CD4-positive, alpha-beta T cell (primary cell): ENCODE data around the gene ZNF584. TPM values are rescaled to one million over a fixed set of nuclear protein-coding genes. Genes with fewer than 3 reads are reported as not detected.

Experiments used
- ATAC-seq: fragments of 200-7000 bp; cut with Tn5 transposase; one replicate; pipeline ENCODE4 v1.10.0; 2022; ENCODE audit warnings: mild to moderate bottlenecking; ENCODE audit not compliant: poor library complexity
- CTCF ChIA-PET: fragments of 350-600 bp; sonication (Branson Sonifier 250); formaldehyde crosslinking; loops from one replicate; lab custom pipeline; 2021; ENCODE audit warnings: antibody characterized with exemption, inconsistent platforms; lab: Charles Lee
- POLR2A ChIA-PET: fragments of 350-600 bp; sonication (Branson Sonifier 250); formaldehyde crosslinking; loops from one replicate; lab custom pipeline; 2021; ENCODE audit warnings: antibody characterized with exemption, inconsistent platforms; lab: Charles Lee
- DNase-seq, 14 experiments: peaks; one replicate each; pipeline ENCODE4 v3.0.0-alpha.2; 2013 to 2020; ENCODE audit warnings: mixed read lengths in 2 of 14
- H3K27ac ChIP-seq, 2 donors: one replicate each; pipeline versions ENCODE4 v1.5.1 to v1.7.0; 2013; ENCODE audit warnings: low read length in 2 of 2, low read depth in 1 of 2, mild to moderate bottlenecking in 1 of 2
- H3K27me3 ChIP-seq, 2 experiments: 1 replicate in 1 of 2; 2 replicates in 1 of 2; pipeline versions ENCODE4 v1.6.1 to v1.7.0; 2013; ENCODE audit warnings: low read length in 2 of 2, control low read depth in 1 of 2, mild to moderate bottlenecking in 1 of 2, moderate library complexity in 1 of 2; ENCODE audit not compliant: insufficient read depth in 2 of 2, control insufficient read depth in 1 of 2
- H3K36me3 ChIP-seq: one replicate; pipeline ENCODE4 v1.6.1; 2013; ENCODE audit warnings: low read length, control low read depth; ENCODE audit not compliant: insufficient read depth
- H3K4me1 ChIP-seq: one replicate; pipeline ENCODE4 v1.6.1; 2013; ENCODE audit warnings: low read length, control low read depth; ENCODE audit not compliant: insufficient read depth
- H3K4me3 ChIP-seq: one replicate; pipeline ENCODE4 v1.5.1; 2013; ENCODE audit warnings: mild to moderate bottlenecking, low read length, moderate library complexity
- H3K9me3 ChIP-seq, 2 experiments: 1 replicate in 1 of 2; 2 replicates in 1 of 2; pipeline versions ENCODE4 v1.6.1 to v1.7.0; 2013; ENCODE audit warnings: low read length in 2 of 2, mild to moderate bottlenecking in 2 of 2, control low read depth in 1 of 2, moderate library complexity in 1 of 2; ENCODE audit not compliant: control insufficient read depth in 1 of 2, insufficient read depth in 1 of 2
- H3K27ac Mint-ChIP-seq: one replicate; pipeline ENCODE4 v1.8.0; 2020; ENCODE audit warnings: mixed read lengths
- H3K27me3 Mint-ChIP-seq: one replicate; pipeline ENCODE4 v1.8.0; 2021; ENCODE audit warnings: mixed read lengths
- H3K36me3 Mint-ChIP-seq: one replicate; pipeline ENCODE4 v1.8.0; 2021; ENCODE audit warnings: low read depth, mixed read lengths
- H3K4me1 Mint-ChIP-seq: one replicate; pipeline ENCODE4 v1.8.0; 2021; ENCODE audit warnings: low read depth, mixed read lengths
- H3K4me3 Mint-ChIP-seq: one replicate; pipeline ENCODE4 v1.8.0; 2020; ENCODE audit warnings: mild to moderate bottlenecking, mixed read lengths
- H3K9me3 Mint-ChIP-seq: one replicate; pipeline ENCODE4 v1.8.0; 2020; ENCODE audit warnings: mixed read lengths
- intact Hi-C, 2 experiments: fragments of 100-400 bp; cut with DNase I in 1 of 2; cut with micrococcal nuclease in 1 of 2; formaldehyde crosslinking; loops; one replicate each; pipeline versions ENCODE4 v1.15.1 to v1.9.0; 2023 to 2025; cut with DNase I, micrococcal nuclease
- total RNA-seq, 174 experiments: library from RNA in 2 of 174; stranded (reverse) in 2 of 174; gene quantifications; one replicate each; pipeline ENCODE4 v1.2.3 and lab custom pipeline; 2021 to 2026
- TF ChIP-seq, protein P1 (sequence below): fragments of 200-600 bp; IDR thresholded peaks from one replicate; pipeline ENCODE4 v1.8.0; 2022; ENCODE audit warnings: antibody characterized with exemption, mild to moderate bottlenecking

ZNF584 gene
- total RNA-seq, 2 experiments from 2014 or later: 1.7 to 1.8 TPM

DNA sequence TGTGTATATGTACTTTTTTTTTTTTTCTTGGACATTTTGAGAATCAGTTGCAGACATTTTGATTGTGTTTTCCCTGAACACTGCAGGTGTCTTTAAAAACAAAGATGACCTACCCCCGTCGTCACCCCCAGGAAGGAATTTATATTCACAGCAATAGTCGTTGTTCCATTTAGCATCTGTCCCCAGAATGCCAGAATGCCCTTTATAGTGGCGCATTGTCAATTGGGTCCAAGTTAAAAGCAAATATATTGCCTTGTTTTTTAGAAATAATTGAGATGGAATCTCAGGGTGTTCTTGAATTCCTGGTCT, 14.8 kb upstream of the ZNF584 start:
- Mint-ChIP-seq H3K4me1 (peaks cover 13% of the 10 kb centered on the region), H3K4me3 (no peak overlapping the region), H3K36me3 (peaks cover 59% of the 10 kb centered on the region), H3K27me3 (peaks cover 19% of the 10 kb centered on the region), H3K9me3 (no peaks in the 10 kb centered on the region), H3K27ac (no peak overlapping the region)
- H3K27me3 ChIP-seq: peaks cover 16 to 19% of the 10 kb centered on the region in 2 experiments
- ATAC-seq: no peak
- DNase-seq: no peak
- TF ChIP-seq, protein P1, sequence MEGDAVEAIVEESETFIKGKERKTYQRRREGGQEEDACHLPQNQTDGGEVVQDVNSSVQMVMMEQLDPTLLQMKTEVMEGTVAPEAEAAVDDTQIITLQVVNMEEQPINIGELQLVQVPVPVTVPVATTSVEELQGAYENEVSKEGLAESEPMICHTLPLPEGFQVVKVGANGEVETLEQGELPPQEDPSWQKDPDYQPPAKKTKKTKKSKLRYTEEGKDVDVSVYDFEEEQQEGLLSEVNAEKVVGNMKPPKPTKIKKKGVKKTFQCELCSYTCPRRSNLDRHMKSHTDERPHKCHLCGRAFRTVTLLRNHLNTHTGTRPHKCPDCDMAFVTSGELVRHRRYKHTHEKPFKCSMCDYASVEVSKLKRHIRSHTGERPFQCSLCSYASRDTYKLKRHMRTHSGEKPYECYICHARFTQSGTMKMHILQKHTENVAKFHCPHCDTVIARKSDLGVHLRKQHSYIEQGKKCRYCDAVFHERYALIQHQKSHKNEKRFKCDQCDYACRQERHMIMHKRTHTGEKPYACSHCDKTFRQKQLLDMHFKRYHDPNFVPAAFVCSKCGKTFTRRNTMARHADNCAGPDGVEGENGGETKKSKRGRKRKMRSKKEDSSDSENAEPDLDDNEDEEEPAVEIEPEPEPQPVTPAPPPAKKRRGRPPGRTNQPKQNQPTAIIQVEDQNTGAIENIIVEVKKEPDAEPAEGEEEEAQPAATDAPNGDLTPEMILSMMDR: no peak
- H3K36me3 ChIP-seq: peaks cover 49% of the 10 kb centered on the region
- no peak overlapping the region for H3K27ac ChIP-seq
- H3K4me1 ChIP-seq: peaks cover 16% of the 10 kb centered on the region
- peaks cover 0 to 9% of the 10 kb centered on the region in 2 experiments for H3K9me3 ChIP-seq
- ChIA-PET CTCF (no interaction called here), POLR2A (no interaction called here)
- intact Hi-C loops: no loop called here
- no peak overlapping the region for H3K4me3 ChIP-seq

- peaks cover 40% of the 10 kb centered on the region for H3K36me3 ChIP-seq
- peaks cover 5% of the 10 kb centered on the region for H3K4me1 Mint-ChIP-seq
- POLR2A ChIA-PET: no interaction called here
Measured at GRCh38 chr19:58394821-58395219, 13.6 kb upstream of the ZNF584 start.

DNA sequence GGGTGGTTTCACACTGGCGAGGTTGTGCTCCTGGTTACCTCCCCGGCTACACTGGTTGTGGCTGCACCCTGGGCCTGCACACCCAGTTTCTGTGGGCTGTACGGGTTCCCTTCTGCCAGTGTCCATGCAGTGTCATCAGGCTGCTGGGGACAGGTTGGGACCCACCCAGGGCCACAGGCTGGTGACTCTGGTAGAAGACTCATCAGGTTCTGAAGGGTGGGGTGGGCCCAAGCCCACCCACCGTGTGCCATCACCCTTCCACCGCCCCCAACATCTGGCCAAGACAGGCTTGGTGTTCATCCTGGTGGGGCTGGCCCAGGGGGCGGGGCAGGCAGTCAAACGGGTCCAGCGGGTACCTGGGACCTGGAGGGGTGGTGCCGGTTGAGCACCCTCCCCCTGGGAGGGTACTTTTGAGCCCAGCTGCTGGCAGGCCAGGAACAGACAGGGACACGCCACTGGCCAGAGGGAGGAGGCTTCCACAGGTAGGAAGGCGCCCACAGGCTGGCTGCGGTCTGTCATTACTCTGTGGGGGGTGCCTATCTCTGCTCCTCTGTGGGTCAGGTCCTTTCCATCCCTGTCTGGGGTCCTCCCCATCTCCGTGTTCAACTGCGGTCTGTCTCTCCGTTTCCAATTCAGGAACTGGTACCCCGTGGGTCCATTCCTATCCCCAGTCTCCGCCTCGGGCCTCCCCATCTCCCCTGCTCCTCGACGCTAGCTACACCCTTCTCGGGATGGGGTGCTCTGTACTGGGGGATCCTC, 13.1 kb upstream of the ZNF584 start, which contains the start of gene RNF225:
Gene RNF225, plus strand, starts transcription at position 437 of the 759 bp plus-strand sequence. CDS start 434 bp downstream, outside the sequence.
- Mint-ChIP-seq H3K36me3 (peaks cover 46% of the 10 kb centered on the region), H3K4me3 (no peak within 1 kb of the TSS), H3K27me3 (peaks cover 24% of the 10 kb centered on the region), H3K9me3 (no peaks in the 10 kb centered on the region), H3K4me1 (peaks cover 5% of the 10 kb centered on the region), H3K27ac (no peak within 1 kb of the TSS)
- peaks cover 16 to 21% of the 10 kb centered on the region in 2 experiments for H3K27me3 ChIP-seq
- DNase-seq (no peak), ATAC-seq (no peak)
- ChIA-PET POLR2A (no interaction called here), CTCF (no interaction called here)
- H3K9me3 ChIP-seq: peaks cover 0 to 9% of the 10 kb centered on the region in 2 experiments
- TF ChIP-seq, protein P1: no peak
- H3K27ac ChIP-seq: no peak within 1 kb of the TSS
- H3K4me1 ChIP-seq: peaks cover 9% of the 10 kb centered on the region
- peaks cover 39% of the 10 kb centered on the region for H3K36me3 ChIP-seq
- intact Hi-C loops: no loop called here
- no peak within 1 kb of the TSS for H3K4me3 ChIP-seq

More at GRCh38 chr19:58394821-58395219, 13.6 kb upstream of the ZNF584 start:
- Mint-ChIP-seq H3K36me3 (peaks cover 51% of the 10 kb centered on the region), H3K27ac (no peak overlapping the region), H3K9me3 (no peaks in the 10 kb centered on the region), H3K27me3 (peaks cover 24% of the 10 kb centered on the region), H3K4me3 (no peak overlapping the region)
- ATAC-seq (no peak), DNase-seq (no peak)
- CTCF ChIA-PET: no interaction called here
- Histone ChIP-seq H3K9me3 (peaks cover 0 to 9% of the 10 kb centered on the region in 2 experiments), H3K4me1 (peaks cover 12% of the 10 kb centered on the region), H3K27me3 (peaks cover 16 to 21% of the 10 kb centered on the region in 2 experiments), H3K4me3 (no peak overlapping the region), H3K27ac (no peak overlapping the region)
- TF ChIP-seq, protein P1: no peak
- intact Hi-C loops: no loop called here
